Measurements from ENCODE around the gene EHBP1. TPM values are rescaled to one million over a fixed set of nuclear protein-coding genes. Genes with fewer than 3 reads are reported as not detected.

The EHBP1 gene
- total RNA-seq, 1 experiment from 2014 or later: 19.9 TPM

DNA sequence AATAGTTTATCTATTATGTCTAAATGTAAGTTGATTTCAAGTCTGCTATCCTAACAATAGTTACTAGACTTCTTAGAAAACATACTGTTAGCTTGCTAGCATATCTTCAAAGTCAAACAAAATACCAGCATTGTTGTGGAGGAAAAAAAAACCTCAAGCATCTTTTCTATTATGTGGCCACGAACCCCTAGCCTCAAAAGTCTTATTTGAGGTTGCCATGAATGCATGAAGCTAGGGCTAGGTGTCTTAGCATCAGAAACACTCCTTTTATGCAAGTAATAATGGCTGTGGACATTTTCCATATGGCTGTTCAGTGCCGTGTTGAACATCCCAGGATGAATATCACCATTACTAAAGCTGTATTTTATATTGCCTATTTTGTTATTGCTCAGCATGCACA is 258.5 kb downstream of the EHBP1 start:
- no peak for DNase-seq (ENCODE audit: low read depth)

DNA sequence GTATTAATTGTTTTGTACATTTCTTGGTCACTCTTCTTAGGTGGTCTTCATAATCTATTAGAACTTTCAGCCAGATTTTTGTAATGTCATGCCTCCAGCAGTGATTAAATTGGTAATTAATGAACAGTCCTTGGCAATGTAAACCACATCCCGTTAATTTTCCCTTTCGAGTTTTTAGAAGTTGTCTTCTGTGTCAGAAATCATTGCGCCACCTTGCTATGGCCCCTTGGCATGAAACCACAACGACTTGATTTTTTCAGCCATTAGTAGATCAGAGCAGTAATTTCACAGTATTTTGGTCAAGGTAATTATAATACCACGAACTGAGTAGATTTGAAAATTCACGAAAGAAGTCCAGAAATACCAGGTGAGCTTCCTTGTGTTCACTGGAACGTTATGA is 259.2 kb downstream of the EHBP1 start:
- DNase-seq (ENCODE audit: low read depth): no peak

DNA sequence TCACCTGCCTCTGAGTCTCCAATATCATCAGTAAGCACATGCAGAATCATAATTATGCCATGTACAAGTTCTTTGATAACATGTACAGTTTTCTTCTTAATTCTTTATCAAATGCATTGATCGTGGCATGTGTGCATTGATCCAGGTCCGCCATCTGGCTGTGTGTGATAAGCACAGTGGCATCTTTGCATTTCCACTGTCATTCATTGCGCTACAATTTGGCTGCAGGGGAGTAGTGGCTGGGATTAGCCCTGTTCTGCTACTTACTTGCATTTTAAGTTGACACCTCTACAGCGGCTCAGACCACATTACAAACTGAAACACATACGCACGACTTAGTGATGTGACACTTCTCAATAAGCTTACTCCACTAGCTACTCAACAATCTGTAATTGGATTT is 261.5 kb downstream of the EHBP1 start:
- no peak for DNase-seq (ENCODE audit: low read depth)

DNA sequence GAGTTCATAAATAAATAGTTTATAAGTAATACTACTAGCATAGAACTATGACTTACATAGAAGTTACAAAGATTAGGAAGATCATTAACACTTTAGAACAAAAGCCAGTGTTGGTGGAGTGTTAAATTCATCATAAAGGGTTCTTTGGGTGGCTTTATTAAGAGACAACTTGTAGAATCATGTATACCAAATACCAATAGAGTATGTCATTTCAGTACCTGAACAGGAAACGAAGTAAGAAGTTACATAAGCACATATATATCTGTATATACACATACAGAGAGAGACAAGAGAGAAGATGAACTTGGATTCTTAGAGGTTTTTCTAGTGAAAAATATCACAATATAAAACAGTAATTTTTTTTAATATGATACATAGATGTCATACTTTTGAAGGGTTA is 262.7 kb downstream of the EHBP1 start:
- DNase-seq (ENCODE audit: low read depth): no peak

- DNase-seq (ENCODE audit: low read depth): no peak
Observed at GRCh38 chr2:62968668-62969067, 263.2 kb downstream of the EHBP1 start.

- no peak for DNase-seq (ENCODE audit: low read depth)
Observed at GRCh38 chr2:62971936-62972335, 266.4 kb downstream of the EHBP1 start.

DNA sequence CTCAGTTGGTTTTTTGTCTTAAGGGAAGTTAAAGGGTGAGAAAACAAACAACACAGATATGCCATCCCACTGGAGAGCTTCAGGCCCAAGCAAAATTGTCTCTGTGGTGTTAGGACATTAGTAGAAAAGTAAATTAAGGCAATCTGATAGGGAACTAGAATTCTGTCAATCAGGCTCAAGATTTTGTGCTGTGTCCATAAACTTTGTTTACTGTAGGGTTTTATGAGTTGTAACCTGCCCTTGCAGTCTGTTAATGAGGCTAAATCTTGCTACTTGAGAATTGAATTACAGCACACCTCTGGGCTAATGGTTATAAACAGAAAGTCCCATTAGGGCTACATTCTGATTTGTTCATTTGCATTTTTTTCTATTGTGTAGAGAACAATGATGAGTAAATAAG is 267.1 kb downstream of the EHBP1 start:
- no peak for DNase-seq (ENCODE audit: low read depth)

- no peak for DNase-seq (ENCODE audit: low read depth)
Observed at GRCh38 chr2:62974999-62975398, 269.5 kb downstream of the EHBP1 start.

- DNase-seq (ENCODE audit: low read depth): no peak
Observed at GRCh38 chr2:62991605-62992004, 286.1 kb downstream of the EHBP1 start.

DNA sequence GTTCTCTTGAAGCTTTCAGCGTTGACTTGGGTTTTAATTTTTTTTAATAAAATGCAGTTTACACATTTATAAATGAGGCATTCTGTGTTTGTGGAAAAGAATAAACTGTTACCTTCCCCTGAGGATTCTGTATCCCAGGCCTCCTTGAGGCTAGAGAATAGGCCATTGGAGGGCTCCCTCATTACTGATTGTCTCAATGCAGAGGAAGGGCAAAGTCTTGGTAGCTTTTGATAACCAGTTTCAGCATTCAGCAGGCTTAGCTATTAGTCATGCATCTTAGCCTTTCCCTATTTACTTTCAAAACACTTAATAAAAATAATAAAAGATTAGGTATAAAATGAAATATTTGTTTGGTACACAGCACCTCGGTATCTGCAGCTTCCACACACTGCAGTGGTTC is 287.0 kb downstream of the EHBP1 start:
- no peak for DNase-seq (ENCODE audit: low read depth)

DNA sequence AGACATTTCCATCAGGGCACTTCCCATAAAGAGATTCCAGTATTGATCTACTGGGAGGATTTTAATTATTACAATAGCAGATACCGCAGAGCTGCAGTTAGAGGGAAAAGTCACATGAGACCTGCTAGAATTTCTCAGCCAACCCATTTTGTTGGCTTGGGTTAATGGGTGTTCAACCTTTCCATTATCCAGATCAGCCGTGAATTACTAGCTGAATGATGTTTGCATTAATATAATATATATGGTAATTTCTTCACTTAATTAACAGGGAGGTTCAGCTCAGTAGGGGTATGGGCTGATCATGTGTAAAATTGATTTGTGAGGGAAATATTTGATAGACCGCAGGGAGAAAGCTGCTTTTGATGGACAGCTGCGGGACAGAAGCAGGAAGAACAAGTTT is 288.7 kb downstream of the EHBP1 start:
- DNase-seq (ENCODE audit: low read depth): no peak

DNA sequence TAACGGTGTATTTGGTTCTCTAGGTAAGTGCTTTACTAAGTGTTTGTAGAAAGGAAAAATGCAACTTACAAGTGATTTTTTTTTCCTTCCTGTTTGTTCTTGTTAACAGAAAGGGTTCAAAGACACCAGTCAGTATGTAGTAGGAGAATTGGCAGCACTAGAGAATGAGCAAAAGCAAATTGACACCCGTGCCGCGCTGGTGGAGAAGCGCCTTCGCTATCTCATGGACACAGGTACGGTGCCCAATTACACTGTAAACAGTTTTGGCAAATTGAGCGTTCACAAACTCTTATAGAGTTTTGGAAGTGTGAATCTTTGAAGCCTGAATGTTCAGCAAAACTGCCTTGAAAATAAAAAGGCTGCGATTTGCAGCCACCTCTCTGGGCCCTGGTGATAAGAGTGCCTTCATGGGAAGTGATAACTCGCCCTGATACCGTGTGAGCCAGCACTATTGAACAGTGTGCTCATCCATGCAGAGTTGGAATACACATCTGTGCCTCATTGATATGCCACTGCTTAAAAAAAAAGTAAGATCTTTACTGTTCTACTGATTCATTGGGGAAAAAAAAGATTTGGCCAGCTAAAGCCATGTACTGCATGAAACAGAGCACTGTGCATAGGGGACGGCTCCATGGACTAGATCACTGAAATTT is 291.1 kb downstream of the EHBP1 start:
- no peak for DNase-seq (ENCODE audit: low read depth)

DNA sequence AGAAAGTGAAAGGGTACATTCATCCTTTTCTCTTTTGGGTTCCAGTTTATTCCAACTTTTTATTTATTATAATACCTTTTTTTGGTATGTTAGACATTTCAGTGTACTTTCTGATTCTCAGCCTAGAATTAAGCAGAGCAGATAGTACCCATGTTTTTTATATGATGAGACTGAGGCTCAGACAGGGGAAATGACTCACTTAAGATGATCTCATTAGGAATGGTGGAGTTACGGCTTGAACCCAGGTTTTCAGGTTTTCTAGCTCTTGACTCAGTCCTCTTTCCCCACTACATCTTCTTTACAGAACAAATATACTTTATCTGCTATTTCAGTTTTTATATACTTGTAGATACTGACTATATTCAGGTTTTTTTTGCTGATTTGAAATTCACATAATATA is 293.4 kb downstream of the EHBP1 start:
- DNase-seq (ENCODE audit: low read depth): peak; percentile 13

GRCh38 chr2:62999905-63000304 is 294.4 kb downstream of the EHBP1 start:
- peak; percentile 46 for DNase-seq (ENCODE audit: low read depth)

DNA sequence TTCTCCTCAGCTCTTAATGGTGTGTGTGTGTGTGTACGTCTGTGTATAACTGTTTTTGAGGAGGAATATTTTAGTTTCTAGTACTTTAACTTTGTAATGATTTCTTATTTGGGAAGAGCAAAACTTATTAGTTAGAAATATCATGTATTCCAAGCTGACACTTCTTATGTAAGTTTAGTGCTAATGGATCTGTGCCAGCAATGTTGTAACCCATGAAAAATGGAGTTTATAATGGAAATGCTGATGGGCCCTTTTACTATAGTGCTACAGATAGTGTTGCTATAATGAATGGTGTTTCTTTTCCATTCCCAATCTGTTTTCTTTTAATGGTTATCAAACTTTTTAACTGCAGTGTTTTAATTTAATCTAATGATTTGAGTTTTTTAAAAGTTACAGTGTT is 295.3 kb downstream of the EHBP1 start:
- DNase-seq (ENCODE audit: low read depth): no peak

DNA sequence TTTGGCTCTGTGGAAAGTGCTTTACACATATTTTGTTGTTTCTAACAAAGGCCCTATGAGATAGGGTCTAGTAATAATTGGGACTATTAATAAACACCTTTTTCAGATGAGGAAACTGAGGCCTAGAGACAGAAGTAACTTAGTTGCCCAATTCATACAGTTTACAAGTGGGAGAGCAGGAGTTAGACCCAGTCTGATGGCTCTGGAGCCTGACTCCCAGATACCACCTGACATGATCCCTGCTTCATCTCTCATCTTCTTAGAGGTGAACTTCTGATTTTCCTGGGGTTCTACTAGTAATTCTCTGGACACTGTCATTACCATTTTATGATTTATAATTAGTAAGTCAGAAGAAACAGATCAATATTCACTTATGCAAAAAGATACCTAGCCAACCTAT is 296.1 kb downstream of the EHBP1 start:
- DNase-seq (ENCODE audit: low read depth): no peak

DNA sequence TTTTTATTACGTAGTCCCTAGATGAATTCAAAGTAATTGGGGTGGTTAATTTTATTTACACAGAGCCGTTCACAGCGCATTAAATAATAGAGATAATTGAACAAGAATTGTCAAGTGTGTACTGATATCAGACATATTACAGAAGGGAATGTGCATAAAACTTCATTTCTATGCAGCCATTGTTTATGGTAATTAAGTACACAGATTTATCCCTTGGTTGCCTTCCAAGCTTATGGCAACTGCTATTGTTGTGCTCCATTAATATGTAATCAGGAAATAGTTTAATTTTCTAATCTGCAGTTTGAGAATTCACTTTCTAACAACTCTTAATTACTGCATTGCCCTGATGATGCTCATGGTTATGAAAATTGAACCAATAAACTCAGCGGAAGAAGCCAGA is 297.8 kb downstream of the EHBP1 start:
- no peak for DNase-seq (ENCODE audit: low read depth)

- DNase-seq (ENCODE audit: low read depth): no peak
Observed at GRCh38 chr2:63007813-63008458, 302.4 kb downstream of the EHBP1 start.

DNA sequence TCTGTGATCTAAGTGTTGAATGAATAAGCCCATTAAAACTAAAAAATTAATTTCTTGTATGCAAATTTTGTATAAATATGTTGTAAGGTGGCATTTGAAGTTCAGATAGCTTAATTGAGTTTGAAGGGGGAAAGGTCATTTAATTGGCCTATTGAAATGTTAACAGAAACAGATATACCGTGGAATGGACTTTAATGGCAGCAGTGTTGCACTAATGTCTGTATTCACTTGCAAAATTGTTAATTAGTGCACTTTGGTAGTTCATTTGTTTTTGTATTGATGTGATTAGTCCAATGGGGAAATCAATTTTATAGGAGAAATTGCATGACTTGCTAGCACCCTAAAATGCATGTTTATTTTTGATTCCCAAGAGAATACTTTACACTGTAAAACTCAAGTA is 303.3 kb downstream of the EHBP1 start:
- no peak for DNase-seq (ENCODE audit: low read depth)

DNA sequence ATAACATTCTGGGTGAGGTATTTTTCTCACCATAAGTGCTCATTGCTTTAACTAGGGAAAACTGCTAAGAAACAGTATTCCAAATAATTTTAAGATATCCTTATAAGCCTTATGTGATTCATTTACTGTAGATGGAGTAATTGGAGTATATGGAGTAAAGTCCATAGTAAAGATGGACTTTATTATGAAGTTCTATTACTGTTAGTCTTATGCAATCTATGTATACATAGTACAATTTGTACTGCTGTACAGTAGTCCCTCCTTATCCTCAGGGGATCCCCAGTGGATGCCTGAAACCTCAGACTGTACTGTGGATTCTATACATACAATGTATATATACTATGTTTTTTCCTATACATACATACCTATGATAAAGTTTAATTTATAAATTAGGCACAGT is 304.0 kb downstream of the EHBP1 start:
- no peak for DNase-seq (ENCODE audit: low read depth)

- DNase-seq (ENCODE audit: low read depth): no peak
Observed at GRCh38 chr2:63012541-63012940, 307.0 kb downstream of the EHBP1 start.

- no peak for DNase-seq (ENCODE audit: low read depth)
Observed at GRCh38 chr2:63013438-63013837, 307.9 kb downstream of the EHBP1 start.

GRCh38 chr2:63015389-63015788 is 309.9 kb downstream of the EHBP1 start:
- no peak for DNase-seq (ENCODE audit: low read depth)

- DNase-seq (ENCODE audit: low read depth): no peak
Observed at GRCh38 chr2:63018439-63018838, 312.9 kb downstream of the EHBP1 start.
